Spleen (tissue), 11 donors: ENCODE results near the gene PALM3. TPM values are rescaled to one million over a fixed set of nuclear protein-coding genes. Genes with fewer than 3 reads are reported as not detected.
"Not testable (repeated sequence)": the region's sequence is repeated elsewhere in the genome, so short reads cannot be mapped to it uniquely, and the experiment has no call there.

Experiments
- DNase-seq: peaks from one replicate; pipeline ENCODE4 v3.0.0-alpha.2; 2020
- H3K27ac ChIP-seq, 8 donors: fragments of 200-600 bp; sonication (generic) in 7 of 8; 1 replicate in 4 of 8; 2 replicates in 4 of 8; pipeline versions ENCODE4 v1.5.0 to v1.8.0; 2016 to 2021; ENCODE audit warnings: inconsistent platforms in 4 of 8, mild to moderate bottlenecking in 4 of 8, moderate library complexity in 1 of 8
- H3K27me3 ChIP-seq, 7 donors: fragments of 200-600 bp; sonication (generic) in 6 of 7; replicated peaks in 1 of 7; 1 replicate in 4 of 7; 2 replicates in 3 of 7; pipeline versions ENCODE4 v1.5.0 to v1.8.0; 2016 to 2021; ENCODE audit warnings: inconsistent platforms in 3 of 7, mild to moderate bottlenecking in 1 of 7
- H3K36me3 ChIP-seq, 6 donors: fragments of 200-600 bp; sonication (generic) in 5 of 6; 1 replicate in 4 of 6; 2 replicates in 2 of 6; pipeline versions ENCODE4 v1.5.0 to v1.8.0; 2016 to 2021; ENCODE audit warnings: inconsistent platforms in 2 of 6
- H3K4me1 ChIP-seq, 6 donors: fragments of 200-600 bp; sonication (generic) in 5 of 6; 1 replicate in 3 of 6; 2 replicates in 3 of 6; pipeline versions ENCODE4 v1.5.0 to v1.8.0; 2016 to 2021; ENCODE audit warnings: inconsistent platforms in 3 of 6
- H3K4me3 ChIP-seq, 8 donors: fragments of 200-600 bp; sonication (generic) in 7 of 8; 1 replicate in 4 of 8; 2 replicates in 4 of 8; pipeline versions ENCODE4 v1.5.0 to v1.8.0; 2016 to 2021; ENCODE audit warnings: inconsistent platforms in 4 of 8, mild to moderate bottlenecking in 4 of 8, moderate library complexity in 2 of 8
- H3K9me3 ChIP-seq, 8 donors: fragments of 200-600 bp; sonication (generic) in 7 of 8; 1 replicate in 4 of 8; 2 replicates in 4 of 8; pipeline versions ENCODE4 v1.5.0 to v1.8.0; 2016 to 2021; ENCODE audit warnings: inconsistent platforms in 4 of 8
- CTCF ChIP-seq, 11 experiments: fragments of 200-600 bp in 7 of 11; fragments of 450-650 bp in 4 of 11; sonication (generic) in 4 of 11; IDR thresholded peaks in 8 of 11; conservative IDR thresholded peaks in 3 of 11; 1 replicate in 7 of 11; 2 replicates in 4 of 11; pipeline versions ENCODE4 v1.4.0 to v1.8.0; 2016 to 2021; ENCODE audit warnings: antibody characterized with exemption in 11 of 11, inconsistent platforms in 4 of 11, mild to moderate bottlenecking in 1 of 11
- POLR2A ChIP-seq, 3 donors: fragments of 450-650 bp; IDR thresholded peaks; one replicate each; pipeline ENCODE4 v1.5.1; 2017; ENCODE audit warnings: antibody characterized with exemption in 3 of 3, mild to moderate bottlenecking in 1 of 3
- POLR2AphosphoS5 ChIP-seq, 3 donors: sonication (generic); formaldehyde crosslinking; IDR thresholded peaks; one replicate each; pipeline ENCODE4 v1.5.1; 2017; ENCODE audit warnings: antibody characterized with exemption in 3 of 3
- WGBS, 5 donors: extraction: QIAGEN DNeasy Blood & Tissue Kit in 3 of 5; methylation state at CpG; one replicate each; pipeline versions ENCODE4 v1.1.5 to v1.1.7; 2013 to 2018; 5-methylcytosine and 5-hydroxymethylcytosine counted together
- intact Hi-C: fragments of 100-400 bp; cut with DNase I; formaldehyde crosslinking; loops from one replicate; pipeline ENCODE4 v1.15.0; 2023; ENCODE audit warnings: low total_unique reads
- polyA plus RNA-seq, 3 donors: library from polyadenylated mRNA; stranded (reverse); fragments of 200-250 nt; gene quantifications; one replicate each; pipeline ENCODE4 v1.2.1, GENCODE V29; 2013
- total RNA-seq, 7 donors: library from RNA; depleted of rRNA in 3 of 7; stranded (reverse); fragments of >200 nt in 3 of 7; fragmentation: NEBNext Ultra II Directional in 4 of 7; extraction: Animal tissue kit (Norgen Biotek cat#: 25700) in 4 of 7; gene quantifications; one replicate each; pipeline versions ENCODE4 v1.1.0 to v1.2.1, GENCODE V29; 2016 to 2021
- donor health status: healthy with polysubstance abuse.
- donor health status: DM: no; HTN: no; CAD: no; lungs with moderate emphysema.
- donor health status: DM: no; HTN: no; CAD: no.
- donor health status: Bipolar disorder and iron deficiency.
- donor health status: healthy.
- donor health status: DM: no; HTN: no; CAD: no.
- donor health status: DM: yes; HTN: yes; CAD: no.

Gene PALM3
- total and polyA plus RNA-seq, 10 donors: 0.02 to 0.32 (median 0.05) TPM; not detected in 7

- not testable (repeated sequence) for DNase-seq, H3K27me3 ChIP-seq, H3K9me3 ChIP-seq
- peak overlapping the region in 1 of 8 donors; percentile 3 for H3K4me3 ChIP-seq
- H3K4me1 ChIP-seq: peaks cover 4 to 27% (median 10%) of the 10 kb centered on the region in 6 donors
- TF ChIP-seq CTCF (IDR thresholded peaks at IDR 0.05 in 8 of 11, conservative IDR thresholded peaks at IDR 0.05 in 3 of 11): peak; percentile 20 to 88 (median 70)
- peak in 1 of 3 donors; percentile 18 for TF ChIP-seq POLR2AphosphoS5 (IDR thresholded peaks at IDR 0.05)
- peak overlapping the region in 7 of 8 donors; percentile 13 to 76 (median 59) for H3K27ac ChIP-seq
- intact Hi-C loops: loop anchor here (10.0 kb wide), 1 partner anchor 158 kb away; no protein-coding TSS in a partner anchor
- peaks cover 0 to 100% (median 52%) of the 10 kb centered on the region in 6 donors for H3K36me3 ChIP-seq
- WGBS, 5 donors: 57 to 70% (median 64%) methylated on average over 18 to 19 of the region's 19 CpGs
Observed at GRCh38 chr19:14042659-14043608, 18.9 kb downstream of the PALM3 start.

GRCh38 chr19:14039181-14039580, 22.7 kb downstream of the PALM3 start:
- Histone ChIP-seq H3K36me3 (peaks cover 0 to 97% (median 32%) of the 10 kb centered on the region in 6 donors), H3K9me3 (no peaks in the 10 kb centered on the region), H3K27me3 (no peaks in the 10 kb centered on the region), H3K4me3 (no peak overlapping the region), H3K4me1 (peaks cover 4 to 51% (median 11%) of the 10 kb centered on the region in 6 donors), H3K27ac (no peak overlapping the region)
- no peak for DNase-seq
- 92 to 95% (median 93%) methylated on average over 7 of the region's 7 CpGs for WGBS, 5 donors
- no peak for TF ChIP-seq POLR2A (IDR thresholded peaks at IDR 0.05)
- no peak for TF ChIP-seq CTCF (IDR thresholded peaks at IDR 0.05 in 8 of 11, conservative IDR thresholded peaks at IDR 0.05 in 3 of 11)
- TF ChIP-seq POLR2AphosphoS5 (IDR thresholded peaks at IDR 0.05): no peak
- intact Hi-C loops: loop anchor here (10.0 kb wide), 1 partner anchor 84 kb away; the partner anchor contains the start of gene DCAF15

- Histone ChIP-seq H3K4me1 (peaks cover 5 to 64% (median 29%) of the 10 kb centered on the region in 6 donors), H3K27ac (no peak overlapping the region), H3K4me3 (no peak overlapping the region), H3K27me3 (no peaks in the 10 kb centered on the region), H3K36me3 (peaks cover 0 to 63% (median 21%) of the 10 kb centered on the region in 6 donors), H3K9me3 (no peaks in the 10 kb centered on the region)
- DNase-seq: no peak
- no peak for TF ChIP-seq POLR2A (IDR thresholded peaks at IDR 0.05)
- TF ChIP-seq CTCF (IDR thresholded peaks at IDR 0.05 in 8 of 11, conservative IDR thresholded peaks at IDR 0.05 in 3 of 11): no peak
- TF ChIP-seq POLR2AphosphoS5 (IDR thresholded peaks at IDR 0.05): no peak
- intact Hi-C loops: loop anchor here (10.0 kb wide), 1 partner anchor 81 kb away; the partner anchor contains the start of gene DCAF15
- WGBS, 5 donors: 88 to 92% (median 91%) methylated on average over 7 of the region's 7 CpGs
Observed at GRCh38 chr19:14035706-14036105, 26.2 kb downstream of the PALM3 start.

GRCh38 chr19:14035159-14035558, 26.7 kb downstream of the PALM3 start:
- Histone ChIP-seq H3K4me1 (peaks cover 5 to 69% (median 31%) of the 10 kb centered on the region in 6 donors), H3K36me3 (peaks cover 0 to 58% (median 20%) of the 10 kb centered on the region in 6 donors)
- not testable (repeated sequence) for H3K9me3 ChIP-seq, H3K27ac ChIP-seq, H3K4me3 ChIP-seq, DNase-seq, H3K27me3 ChIP-seq
- intact Hi-C loops: loop anchor here (10.0 kb wide), 1 partner anchor 80 kb away; the partner anchor contains the start of gene DCAF15
- WGBS, 5 donors: 93 to 97% (median 95%) methylated on average over 12 of the region's 12 CpGs
